NCI-H1694 treated with DMSO at 0.1 percent for 48 hours (cell line): Measurements from ENCODE around the gene PTPN7.
"Not testable (repeated sequence)": the region's sequence is repeated elsewhere in the genome, so short reads cannot be mapped to it uniquely, and the experiment has no call there.

Source experiments
- DNase-seq: peaks from one replicate; lab custom pipeline; 2025; lab: John Stamatoyannopoulos, UW

The PTPN7 gene

GRCh38 chr1:202167054-202167453 is 6.7 kb upstream of the PTPN7 start:
- not testable (repeated sequence) for DNase-seq

GRCh38 chr1:202165942-202166843 is 5.8 kb upstream of the PTPN7 start:
- DNase-seq: no peak

- no peak for DNase-seq
Measured at GRCh38 chr1:202165267-202165941, 5.0 kb upstream of the PTPN7 start.

DNA sequence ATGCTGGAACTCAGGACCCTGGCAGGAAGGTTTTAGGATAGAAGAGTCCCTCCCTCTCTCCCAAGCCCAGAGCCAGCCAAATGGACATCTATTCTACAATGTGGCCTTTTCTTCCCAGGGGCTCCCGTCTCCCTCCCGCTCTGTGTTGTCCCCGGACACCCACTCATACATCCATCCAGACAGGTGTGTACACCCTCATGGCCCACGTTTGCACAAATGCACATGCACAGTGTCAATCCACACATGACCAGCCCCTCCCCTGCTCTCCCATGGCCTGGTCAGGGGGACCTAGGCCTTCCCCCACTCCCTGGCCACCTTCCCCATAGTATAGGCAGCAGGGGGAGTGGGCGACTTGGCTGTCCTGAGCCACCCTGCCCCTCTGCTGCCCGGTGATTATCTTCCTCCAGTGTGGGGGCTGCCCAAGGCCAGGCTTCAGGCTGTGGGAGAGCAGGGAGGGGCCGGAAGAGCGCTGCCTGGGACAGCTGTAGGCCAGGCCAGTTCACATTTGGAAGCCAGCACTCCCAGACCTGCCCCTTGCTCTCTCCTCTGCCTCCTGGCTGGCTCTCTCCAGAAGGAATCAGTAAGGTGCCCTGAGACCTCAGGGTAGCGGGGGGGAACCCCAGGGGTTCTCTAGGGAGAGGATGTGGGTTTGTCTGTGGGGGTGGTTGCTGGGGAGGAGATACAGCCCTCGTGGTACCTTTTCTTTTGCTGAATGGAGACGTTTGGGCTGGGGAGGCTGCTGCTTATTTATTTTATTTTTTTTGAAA is 4.1 kb upstream of the PTPN7 start:
- DNase-seq: no peak

- no peak for DNase-seq
Measured at GRCh38 chr1:202163281-202164270, 3.2 kb upstream of the PTPN7 start.

GRCh38 chr1:202162418-202163280 is 2.2 kb upstream of the PTPN7 start:
- DNase-seq: no peak

DNA sequence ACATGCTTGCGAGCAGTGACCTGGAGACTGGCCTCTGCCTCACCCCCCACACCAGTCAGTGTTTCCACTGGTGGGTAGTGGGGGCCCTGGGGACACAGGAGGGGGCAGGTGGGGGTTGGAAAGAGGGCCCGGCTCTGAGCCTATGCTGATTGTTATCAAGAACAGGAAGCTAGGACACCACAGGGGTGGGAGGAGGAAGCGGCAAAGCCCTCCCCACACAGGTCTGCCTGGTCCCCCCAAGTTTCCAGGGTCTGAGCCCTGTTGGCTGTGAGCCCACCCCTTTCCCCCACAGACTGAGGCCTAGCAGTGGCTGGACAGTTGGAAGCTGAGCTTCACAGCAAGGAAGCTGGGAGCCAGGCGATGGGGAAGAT is 1.6 kb upstream of the PTPN7 start:
- DNase-seq: no peak

DNA sequence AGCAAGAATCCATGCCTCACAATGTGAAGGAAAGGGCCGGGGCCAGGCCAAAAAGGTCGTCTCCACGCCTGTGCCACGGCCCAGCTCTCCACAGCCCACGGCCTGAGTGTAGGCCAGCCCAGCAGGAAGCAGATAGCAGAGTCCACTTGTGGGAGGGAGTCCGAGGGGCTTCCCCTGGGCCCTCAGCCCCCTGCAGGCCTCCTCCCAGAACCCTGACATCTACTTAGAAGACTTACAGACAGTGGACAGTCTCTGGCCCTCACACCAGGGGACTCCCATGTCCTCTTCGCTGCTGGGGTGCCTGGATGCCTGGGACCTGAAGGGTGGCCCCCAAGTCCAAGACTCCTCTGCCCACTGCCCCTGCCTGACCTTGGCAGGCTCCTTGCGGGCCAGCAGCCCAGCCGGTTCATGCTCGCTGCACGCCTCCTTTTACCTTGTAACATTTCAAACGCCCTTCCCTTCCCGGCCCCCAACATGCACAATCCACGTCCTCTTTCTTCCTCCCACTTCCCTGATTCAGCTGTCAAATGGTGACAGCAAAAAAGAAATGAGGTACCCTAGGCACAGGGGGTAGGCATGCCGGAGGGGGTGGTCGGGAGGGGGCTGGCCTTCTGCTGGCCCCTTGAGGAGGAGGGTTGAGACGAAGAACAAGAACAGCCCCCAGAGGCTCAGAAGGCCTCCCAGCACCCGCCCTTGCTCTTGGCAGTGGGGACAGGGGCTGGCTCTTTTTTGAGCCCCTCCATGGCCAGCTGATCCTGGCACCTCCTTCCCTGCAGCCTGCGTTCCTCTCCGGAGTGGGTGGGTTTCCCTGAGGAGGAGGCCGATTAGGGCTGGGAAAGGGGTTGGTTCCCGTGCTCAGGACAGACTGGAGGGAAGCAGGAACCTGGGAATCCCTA is 997 bp upstream of the PTPN7 start:
- no peak for DNase-seq

DNA sequence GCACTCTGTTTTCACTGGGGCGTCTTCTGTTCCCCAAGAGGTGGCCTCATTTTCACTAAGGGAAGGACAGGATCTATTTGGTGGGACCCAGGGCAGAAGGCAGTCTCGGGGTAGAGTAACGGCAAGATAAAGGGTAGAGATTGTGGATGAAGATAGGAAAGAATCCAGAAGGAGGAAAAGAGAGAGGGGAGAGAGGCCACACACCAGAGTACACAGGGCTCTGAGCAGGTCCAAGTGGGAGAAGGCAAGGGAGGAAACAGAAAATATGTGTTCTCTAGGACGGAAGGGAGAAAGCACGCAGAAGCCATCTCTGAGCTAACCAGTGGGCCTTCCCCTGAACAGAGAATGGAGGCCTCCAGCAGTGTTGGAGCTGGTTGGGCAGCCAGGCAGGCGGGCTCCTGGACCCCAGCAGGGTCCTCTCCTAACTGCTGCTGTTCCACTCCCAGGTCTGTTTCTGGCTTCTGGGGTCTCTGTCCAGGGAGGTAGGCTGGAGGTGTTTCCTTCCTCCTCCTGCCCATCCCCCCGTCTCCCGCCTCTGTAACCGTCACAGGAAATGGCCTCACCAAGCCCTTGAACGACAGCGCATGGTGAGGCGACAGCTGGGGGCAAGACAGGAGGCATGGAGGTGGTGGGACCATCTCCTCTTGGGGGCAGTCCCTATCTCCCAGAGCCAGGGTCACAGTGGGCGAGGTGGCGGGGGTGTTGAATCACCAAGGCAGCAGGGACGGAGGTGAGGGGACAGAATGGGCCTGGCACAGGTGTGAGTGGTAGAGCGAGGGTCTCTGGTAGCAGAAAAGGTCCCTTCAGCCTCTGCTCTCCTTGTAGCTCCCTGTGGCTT is 649 bp downstream of the PTPN7 start:
- DNase-seq: no peak

GRCh38 chr1:202158810-202159533 is 1.4 kb downstream of the PTPN7 start:
- DNase-seq: no peak

- DNase-seq: no peak
Measured at GRCh38 chr1:202157945-202158344, 2.5 kb downstream of the PTPN7 start.

DNA sequence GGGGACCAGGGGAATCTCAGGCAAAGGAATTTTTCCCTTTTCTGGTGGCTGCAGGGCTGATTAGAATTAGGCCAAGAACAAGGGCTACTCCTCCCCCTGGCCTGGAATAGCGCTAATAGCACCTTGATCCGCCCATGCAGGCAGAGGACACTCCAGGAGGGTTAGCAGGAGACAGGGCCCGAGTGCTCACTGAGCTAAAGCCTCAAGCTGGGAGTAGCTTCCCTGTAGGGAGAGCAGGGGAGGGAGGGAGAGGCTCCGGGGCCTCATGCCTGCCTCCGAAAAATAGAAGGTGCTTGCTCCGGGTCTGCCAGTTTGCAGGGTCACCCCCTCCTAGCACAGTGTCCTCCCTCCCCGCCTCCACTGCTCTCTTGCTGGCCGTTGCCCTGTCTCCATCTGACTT is 3.8 kb downstream of the PTPN7 start:
- no peak for DNase-seq

- no peak for DNase-seq
Measured at GRCh38 chr1:202155478-202156021, 4.9 kb downstream of the PTPN7 start.

DNA sequence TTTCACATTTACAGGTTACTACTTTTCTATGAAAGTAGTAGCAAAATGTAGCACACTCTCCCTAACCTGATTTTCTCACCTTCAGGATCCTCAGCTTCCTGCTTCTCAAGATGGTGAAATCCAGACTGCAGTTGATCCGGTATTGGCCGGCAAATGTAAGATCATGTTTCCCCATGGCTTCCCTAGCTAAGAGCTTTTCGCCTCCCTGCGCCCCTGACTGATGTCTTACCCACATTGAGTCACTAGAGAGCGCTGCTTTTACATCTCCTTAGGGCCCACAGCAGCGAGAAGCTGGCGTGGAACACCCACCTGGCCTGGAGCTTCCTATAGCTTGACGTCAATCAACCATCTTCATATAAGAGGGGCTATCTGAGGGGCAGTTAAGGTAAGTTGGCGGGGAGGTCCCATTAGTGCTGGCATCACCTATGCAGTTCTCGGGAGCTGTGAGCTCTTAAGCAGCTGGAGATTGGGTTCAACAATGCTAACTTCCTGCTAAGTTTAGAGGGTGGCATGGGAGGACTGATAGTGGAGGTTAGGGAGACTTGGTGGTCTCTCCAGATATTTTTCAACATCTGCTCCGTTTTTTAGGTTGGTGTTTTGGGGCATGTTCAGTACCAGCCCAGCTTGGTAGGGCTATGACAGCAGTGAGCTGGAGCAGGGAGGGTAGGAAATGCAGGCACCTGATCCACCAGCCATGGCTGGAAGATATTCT is 5.5 kb downstream of the PTPN7 start:
- peak; percentile 87 for DNase-seq

GRCh38 chr1:202154148-202154765 is 6.1 kb downstream of the PTPN7 start:
- no peak for DNase-seq

- DNase-seq: no peak
Measured at GRCh38 chr1:202153284-202153683, 7.1 kb downstream of the PTPN7 start.
